Upper lobe of right lung (tissue), 1 donor: ENCODE data around the gene BCAP31. TPM values are rescaled to one million over a fixed set of nuclear protein-coding genes. Genes with fewer than 3 reads are reported as not detected.

ENCODE experiments used
- ATAC-seq: fragments of 200-7000 bp; cut with Tn5 transposase; one replicate; pipeline ENCODE4 v1.9.1; 2020; ENCODE audit warnings: mild to moderate bottlenecking, moderate library complexity
- DNase-seq: peaks from one replicate; pipeline ENCODE4 v3.0.0-alpha.2; 2020
- H3K27ac ChIP-seq: fragments of 200-600 bp; one replicate; pipeline ENCODE4 v1.8.0; 2022
- H3K27me3 ChIP-seq: fragments of 200-600 bp; one replicate; pipeline ENCODE4 v1.8.0; 2022; ENCODE audit warnings: mild to moderate bottlenecking
- H3K36me3 ChIP-seq: fragments of 200-600 bp; one replicate; pipeline ENCODE4 v1.8.0; 2022
- H3K4me1 ChIP-seq: fragments of 200-600 bp; one replicate; pipeline ENCODE4 v1.8.0; 2022
- H3K4me3 ChIP-seq: fragments of 200-600 bp; one replicate; pipeline ENCODE4 v1.8.0; 2022; ENCODE audit warnings: mild to moderate bottlenecking
- H3K9me3 ChIP-seq: fragments of 200-600 bp; one replicate; pipeline ENCODE4 v1.8.0; 2022
- intact Hi-C: fragments of 100-400 bp; cut with DNase I; formaldehyde crosslinking; loops from one replicate; pipeline ENCODE4 v1.11.0; 2022
- total RNA-seq: library from RNA; stranded (reverse); fragmentation: NEBNext Ultra II Directional; extraction: Animal tissue kit (Norgen Biotek cat#: 25700); gene quantifications from one replicate; pipeline ENCODE4 v1.2.1, GENCODE V29; 2021
- TF ChIP-seq, protein P1 (sequence below): fragments of 200-600 bp; IDR thresholded peaks from one replicate; pipeline ENCODE4 v1.8.0; 2022; ENCODE audit warnings: antibody characterized with exemption
- donor health status: DM: no; HTN: yes; CAD: no; lungs with severe emphysema.

BCAP31 gene
- total RNA-seq, 1 donor from 2014 or later = 233 TPM

DNA sequence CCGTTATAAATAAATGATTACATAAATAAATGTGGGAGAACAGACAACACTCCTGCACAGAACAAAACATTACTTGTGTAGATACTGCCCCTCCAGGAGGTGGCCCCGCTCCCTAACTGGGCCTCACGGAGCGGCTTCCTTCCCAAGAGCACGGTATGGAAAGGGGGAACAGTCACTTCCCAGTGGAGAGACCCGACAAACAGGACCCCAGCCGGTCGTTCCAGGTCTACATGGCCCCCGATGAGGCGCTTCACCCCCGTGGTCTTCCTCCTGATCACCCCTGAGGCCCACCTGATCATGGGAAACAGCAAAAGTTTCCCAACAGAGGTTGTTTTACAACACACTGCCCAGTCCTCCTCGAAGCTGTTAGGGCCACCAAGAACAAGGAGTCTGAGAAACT, 43.0 kb downstream of the BCAP31 start:
- H3K27me3 ChIP-seq = no peaks in the 10 kb centered on the region
- H3K9me3 ChIP-seq = no peaks in the 10 kb centered on the region
- H3K36me3 ChIP-seq = no peaks in the 10 kb centered on the region
- DNase-seq = no peak
- no peaks in the 10 kb centered on the region for H3K4me1 ChIP-seq
- H3K27ac ChIP-seq = no peak overlapping the region
- ATAC-seq = no peak
- intact Hi-C loops = no loop called here
- TF ChIP-seq, protein P1, sequence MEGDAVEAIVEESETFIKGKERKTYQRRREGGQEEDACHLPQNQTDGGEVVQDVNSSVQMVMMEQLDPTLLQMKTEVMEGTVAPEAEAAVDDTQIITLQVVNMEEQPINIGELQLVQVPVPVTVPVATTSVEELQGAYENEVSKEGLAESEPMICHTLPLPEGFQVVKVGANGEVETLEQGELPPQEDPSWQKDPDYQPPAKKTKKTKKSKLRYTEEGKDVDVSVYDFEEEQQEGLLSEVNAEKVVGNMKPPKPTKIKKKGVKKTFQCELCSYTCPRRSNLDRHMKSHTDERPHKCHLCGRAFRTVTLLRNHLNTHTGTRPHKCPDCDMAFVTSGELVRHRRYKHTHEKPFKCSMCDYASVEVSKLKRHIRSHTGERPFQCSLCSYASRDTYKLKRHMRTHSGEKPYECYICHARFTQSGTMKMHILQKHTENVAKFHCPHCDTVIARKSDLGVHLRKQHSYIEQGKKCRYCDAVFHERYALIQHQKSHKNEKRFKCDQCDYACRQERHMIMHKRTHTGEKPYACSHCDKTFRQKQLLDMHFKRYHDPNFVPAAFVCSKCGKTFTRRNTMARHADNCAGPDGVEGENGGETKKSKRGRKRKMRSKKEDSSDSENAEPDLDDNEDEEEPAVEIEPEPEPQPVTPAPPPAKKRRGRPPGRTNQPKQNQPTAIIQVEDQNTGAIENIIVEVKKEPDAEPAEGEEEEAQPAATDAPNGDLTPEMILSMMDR = no peak
- no peak overlapping the region for H3K4me3 ChIP-seq

DNA sequence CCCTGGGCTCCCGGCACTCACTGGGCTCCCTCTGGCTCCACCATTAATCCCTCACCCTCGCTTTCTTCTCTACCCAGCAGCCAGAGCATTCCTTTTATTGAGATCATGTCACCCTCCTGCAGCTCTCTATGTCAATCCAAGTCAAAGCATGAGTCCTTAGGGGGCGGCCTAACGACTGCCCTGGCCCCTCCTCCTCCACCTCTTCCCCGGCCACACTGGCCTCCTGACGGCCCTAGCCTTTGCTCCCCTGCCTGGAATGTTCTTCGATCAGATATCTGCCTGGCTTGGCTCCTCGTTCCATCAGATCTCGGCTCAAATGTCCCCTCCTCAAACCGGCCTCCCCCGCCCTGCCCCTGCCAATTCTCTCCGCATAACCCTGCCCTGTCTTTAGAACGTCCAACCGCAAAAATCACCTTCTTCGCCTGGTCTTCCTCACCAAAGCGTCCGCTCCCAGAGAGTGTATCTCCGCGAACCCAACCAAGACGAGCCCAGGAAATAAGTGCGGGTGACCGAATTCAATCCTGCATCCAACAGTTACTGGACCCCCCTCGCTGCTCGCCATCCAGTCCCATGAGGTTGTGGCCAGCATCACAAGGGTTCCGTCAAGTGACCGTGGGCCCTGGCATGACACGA, 49.9 kb downstream of the BCAP31 start:
- no peak overlapping the region for H3K4me3 ChIP-seq
- peaks cover 4% of the 10 kb centered on the region for H3K27me3 ChIP-seq
- no peak for DNase-seq
- intact Hi-C loops = no loop called here
- no peak for ATAC-seq
- H3K27ac ChIP-seq = no peak overlapping the region
- no peaks in the 10 kb centered on the region for H3K36me3 ChIP-seq
- TF ChIP-seq, protein P1 = no peak
- H3K9me3 ChIP-seq = no peaks in the 10 kb centered on the region
- no peaks in the 10 kb centered on the region for H3K4me1 ChIP-seq

DNA sequence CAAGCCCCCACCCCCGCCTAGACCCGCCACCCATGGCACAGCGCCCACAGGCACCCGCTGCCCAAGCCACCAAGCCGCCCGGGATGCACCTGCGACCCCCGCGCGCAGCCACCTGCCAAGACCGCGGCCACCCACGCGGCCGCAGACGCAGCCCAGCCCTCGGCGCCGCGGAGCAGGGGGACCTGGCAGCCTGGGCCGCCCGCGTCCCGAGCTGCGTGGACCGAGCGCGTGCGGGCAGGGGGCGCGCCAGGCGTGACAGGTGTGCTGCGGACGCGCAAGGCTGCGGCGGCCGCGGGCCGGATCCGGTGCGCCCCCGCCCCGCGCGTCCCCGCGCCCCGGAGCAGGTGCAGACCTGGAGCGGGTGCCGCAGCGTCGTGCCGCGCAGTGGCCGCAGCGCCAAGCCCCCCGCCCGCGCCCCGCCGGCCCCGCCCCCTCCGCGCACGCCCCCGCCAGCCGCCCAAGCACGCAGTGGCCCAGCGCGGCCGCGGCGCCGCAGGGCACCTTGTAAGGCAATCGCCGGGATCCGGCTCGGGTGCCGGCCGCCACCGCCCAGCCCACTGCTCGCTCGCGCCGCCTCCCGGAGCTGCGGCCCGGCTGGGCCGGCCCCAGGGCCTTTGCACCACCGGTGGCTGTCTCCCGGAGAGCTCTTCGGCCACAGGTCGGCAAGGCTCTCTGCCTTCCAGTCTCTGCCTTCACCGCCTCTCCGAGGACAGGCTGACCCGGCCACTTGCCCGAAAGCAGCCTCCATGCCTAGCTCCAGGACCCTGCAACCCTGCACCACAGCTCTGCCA, 50.6 kb downstream of the BCAP31 start, which contains the start of gene PNCK:
Gene PNCK, minus strand, starts transcription at position 386 of the 791 bp plus-strand sequence. CDS start 737 bp downstream, outside the sequence.
- ATAC-seq = no peak
- TF ChIP-seq, protein P1 = no peak
- intact Hi-C loops = no loop called here
- H3K4me3 ChIP-seq = no peak within 1 kb of the TSS
- H3K9me3 ChIP-seq = no peaks in the 10 kb centered on the region
- no peak within 1 kb of the TSS for H3K27ac ChIP-seq
- no peaks in the 10 kb centered on the region for H3K4me1 ChIP-seq
- no peaks in the 10 kb centered on the region for H3K36me3 ChIP-seq
- H3K27me3 ChIP-seq = peaks cover 4% of the 10 kb centered on the region
- no peak for DNase-seq

DNA sequence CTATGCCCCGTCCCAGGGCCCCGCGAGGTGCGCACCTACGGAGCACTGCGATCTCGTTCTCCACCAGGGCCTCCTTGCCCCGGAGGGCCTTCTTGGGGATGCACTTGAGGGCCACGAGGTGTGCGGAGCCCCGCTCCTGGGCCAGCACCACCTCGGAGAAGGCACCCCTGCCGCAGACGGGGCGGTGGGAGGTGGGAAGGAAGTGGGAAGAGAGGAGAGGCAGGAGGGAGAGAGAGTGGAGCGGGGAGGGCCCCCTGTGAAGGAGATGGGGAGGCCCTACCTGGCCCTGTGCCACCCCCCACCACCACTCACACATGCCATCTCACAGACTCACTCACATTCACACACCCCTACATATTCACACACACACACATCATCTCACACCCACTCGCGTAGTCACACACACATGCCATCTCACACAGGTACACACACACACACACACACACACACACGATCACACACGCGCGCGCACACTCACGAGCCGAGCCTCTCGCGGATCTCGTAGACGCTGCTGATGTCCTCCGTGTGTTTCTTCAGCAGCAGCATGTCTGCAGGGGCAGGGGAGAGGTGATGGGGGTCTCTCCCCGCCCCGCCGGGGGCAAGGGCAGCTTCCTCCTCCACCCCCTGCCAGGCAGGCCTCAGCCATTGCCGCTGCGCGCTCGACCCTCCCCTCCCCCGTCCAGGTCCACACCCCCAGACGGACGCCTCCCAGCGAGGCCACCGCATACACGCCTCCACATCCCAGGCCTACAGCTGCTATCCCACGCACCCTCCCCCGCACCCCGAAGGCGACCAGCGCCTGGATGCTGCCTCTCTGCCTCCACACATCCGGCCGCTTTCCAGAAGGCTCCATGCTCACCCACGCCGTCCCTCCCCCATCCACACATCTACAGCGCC, 51.4 kb downstream of the BCAP31 start:
- DNase-seq (no peak), ATAC-seq (no peak)
- TF ChIP-seq, protein P1 = no peak
- Histone ChIP-seq H3K27me3 (peaks cover 4% of the 10 kb centered on the region), H3K27ac (no peak overlapping the region), H3K4me3 (no peak overlapping the region), H3K36me3 (no peaks in the 10 kb centered on the region), H3K4me1 (no peaks in the 10 kb centered on the region), H3K9me3 (no peaks in the 10 kb centered on the region)
- intact Hi-C loops = no loop called here

DNA sequence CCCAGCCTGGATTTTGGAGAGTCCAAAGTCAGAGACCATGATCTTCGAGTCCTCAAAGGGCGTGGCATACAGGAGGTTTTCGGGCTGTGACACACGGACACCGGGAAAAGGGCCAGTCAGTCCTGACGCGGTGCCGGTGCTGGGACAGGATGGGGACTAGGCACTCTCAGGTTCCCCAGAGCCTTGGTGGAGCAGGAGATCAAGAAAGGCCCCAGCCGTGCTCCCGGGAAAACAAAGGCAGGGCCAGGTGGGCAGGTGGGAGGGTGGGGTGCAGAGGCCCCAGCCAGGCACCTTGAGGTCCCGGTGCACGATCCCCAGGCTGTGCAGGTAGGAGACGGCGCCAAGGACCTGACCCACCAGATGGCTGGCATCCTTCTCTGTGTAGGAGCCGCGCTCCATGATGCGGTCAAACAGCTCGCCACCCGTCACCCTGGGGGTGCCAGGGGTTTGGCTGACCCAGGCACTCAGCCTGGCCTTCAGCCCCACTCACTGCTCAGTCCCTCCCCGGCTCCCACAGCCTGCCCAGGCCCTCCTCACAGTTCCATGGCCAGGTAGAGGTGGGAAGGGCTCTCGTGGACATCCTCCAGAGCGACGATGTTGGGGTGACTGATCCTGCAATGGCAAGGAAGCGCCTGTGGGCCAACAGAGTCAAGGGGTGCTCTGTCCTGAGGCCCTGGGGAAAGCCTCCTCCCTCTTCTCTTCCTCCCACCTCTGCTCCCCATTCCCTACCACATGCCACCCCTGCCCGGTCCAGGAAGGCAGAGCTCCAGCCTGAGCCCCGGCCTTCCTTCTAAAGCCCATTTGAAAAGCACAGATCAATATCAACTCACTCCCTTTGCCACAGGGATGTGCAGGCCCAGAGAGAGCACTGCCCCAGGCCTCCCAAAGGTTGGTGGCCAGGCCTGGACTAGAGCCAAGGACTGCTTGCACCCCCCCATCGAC, 52.3 kb downstream of the BCAP31 start:
- H3K4me3 ChIP-seq = no peak overlapping the region
- H3K9me3 ChIP-seq = no peaks in the 10 kb centered on the region
- ATAC-seq (no peak), DNase-seq (no peak)
- H3K36me3 ChIP-seq = no peaks in the 10 kb centered on the region
- H3K27me3 ChIP-seq = peaks cover 4% of the 10 kb centered on the region
- intact Hi-C loops = no loop called here
- H3K27ac ChIP-seq = no peak overlapping the region
- TF ChIP-seq, protein P1 = no peak
- H3K4me1 ChIP-seq = no peaks in the 10 kb centered on the region
